CD4-positive, alpha-beta T cell treated with Interleukin-4 for 4 hours (primary cell): ENCODE data around the gene USP24.
"Not testable (repeated sequence)": the region's sequence is repeated elsewhere in the genome, so short reads cannot be mapped to it uniquely, and the experiment has no call there.

Source experiments
- DNase-seq: peaks from one replicate; pipeline ENCODE4 v3.0.0-alpha.2; 2020

USP24 gene

DNA sequence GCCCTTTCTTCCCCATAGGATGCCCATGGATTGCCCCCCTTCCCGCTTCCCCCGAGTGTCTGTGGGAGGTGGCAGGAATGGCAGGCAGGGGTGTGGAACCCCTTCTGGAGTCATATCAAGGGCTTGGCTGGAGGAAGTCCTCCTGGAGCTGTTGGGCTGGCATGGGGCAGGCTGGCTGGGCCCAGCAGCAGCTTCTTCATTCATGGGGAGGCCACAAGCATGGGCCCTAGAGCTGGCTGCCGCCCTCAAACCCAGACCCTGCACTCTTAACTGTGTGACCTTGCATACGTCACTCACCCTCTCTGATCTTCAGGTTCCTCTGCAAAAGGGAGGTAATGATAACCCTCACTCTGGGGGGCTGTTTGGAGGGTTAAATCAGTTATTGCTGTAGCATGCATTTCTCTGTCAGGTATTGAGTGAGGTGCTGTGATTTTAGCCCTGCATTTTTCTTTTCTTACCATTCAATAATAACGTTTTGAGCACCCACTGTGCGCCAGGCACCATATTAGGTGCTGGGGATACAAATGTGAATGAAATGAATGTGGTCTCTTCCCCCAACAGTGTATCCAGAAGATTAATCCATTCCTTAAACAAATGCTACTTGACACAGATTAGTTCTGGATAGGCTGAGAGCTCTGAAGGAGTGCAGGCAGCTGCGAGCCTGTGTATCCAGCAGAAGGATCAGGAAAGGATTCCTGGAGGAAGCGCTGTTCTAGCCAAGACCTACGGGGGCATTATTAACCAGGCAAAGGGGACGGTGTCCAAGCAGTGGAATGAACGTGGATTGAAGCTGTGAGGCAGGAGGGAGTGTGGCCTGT is 166.5 kb downstream of the USP24 start:
- DNase-seq, result no peak

DNA sequence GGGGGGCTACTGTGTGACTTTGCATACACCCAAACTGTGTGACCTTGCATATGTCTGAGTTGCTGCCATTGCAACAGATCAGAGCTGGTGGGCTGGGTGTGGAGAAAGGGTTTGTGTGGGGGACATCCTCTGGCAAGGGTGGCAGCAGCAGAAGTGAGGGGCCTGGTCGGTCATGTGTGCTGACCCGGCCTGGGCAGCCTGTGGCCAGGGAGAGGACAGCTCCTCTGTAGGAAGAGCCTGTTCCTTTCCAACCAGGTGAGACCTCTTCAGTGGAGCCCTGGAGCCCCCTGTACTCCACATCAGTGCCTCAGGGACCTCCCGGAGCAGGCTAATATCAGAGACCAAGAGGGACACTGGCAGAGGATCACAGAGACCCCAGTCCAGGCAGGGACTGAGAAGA is 167.6 kb downstream of the USP24 start:
- DNase-seq, result no peak

GRCh38 chr1:55046871-55047270 is 168.3 kb downstream of the USP24 start:
- no peak for DNase-seq

GRCh38 chr1:55045430-55045829 is 169.7 kb downstream of the USP24 start:
- no peak for DNase-seq

DNA sequence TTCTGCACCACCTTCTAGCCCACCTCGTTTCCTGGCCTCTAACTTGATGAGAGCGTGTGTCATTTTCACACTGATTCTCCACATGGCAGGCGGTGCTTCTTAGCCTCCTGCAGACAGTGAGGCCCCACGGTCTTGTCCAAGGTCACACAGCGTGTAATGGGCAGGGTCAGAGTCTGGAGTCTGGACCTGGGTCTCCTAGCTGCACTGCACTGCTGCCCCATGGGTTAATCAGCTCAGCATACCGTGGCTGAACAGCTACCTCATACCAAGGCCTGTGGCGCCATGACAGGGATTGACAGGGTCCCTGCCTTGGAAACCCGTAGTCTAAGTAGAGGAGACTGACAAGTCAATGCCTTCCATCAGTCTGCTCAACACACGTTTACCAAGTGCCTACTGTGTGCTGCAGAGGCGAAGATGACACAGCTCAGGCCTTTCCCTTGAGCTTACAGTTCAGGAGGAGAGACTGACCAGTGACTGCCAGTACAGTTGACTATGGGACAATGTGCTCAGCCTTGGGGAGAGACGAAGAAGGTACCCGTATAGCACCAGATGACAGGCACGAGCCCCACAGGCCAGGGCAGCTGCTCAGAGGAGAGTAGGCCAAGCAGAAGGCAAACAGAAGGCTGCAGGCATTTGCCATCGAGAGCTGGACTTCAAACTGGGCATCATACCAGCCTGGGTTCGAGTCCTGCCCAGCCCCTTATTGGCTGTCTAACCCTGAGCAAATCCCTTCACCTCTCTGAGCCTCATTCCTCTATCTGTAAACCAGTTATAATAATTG is 170.4 kb downstream of the USP24 start:
- DNase-seq, result no peak

DNA sequence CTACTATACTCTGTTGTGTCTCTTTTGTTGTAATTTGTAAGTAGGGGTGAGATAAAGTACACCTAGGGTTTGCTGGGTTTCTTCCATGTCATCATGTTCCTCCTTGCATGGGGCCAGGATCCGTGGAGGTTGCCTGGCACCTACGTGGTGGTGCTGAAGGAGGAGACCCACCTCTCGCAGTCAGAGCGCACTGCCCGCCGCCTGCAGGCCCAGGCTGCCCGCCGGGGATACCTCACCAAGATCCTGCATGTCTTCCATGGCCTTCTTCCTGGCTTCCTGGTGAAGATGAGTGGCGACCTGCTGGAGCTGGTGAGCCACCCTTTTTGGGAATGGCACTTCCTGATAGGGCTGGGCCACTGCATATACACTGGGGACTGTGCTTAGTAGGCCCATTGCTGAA is 171.4 kb downstream of the USP24 start:
- no peak for DNase-seq

DNA sequence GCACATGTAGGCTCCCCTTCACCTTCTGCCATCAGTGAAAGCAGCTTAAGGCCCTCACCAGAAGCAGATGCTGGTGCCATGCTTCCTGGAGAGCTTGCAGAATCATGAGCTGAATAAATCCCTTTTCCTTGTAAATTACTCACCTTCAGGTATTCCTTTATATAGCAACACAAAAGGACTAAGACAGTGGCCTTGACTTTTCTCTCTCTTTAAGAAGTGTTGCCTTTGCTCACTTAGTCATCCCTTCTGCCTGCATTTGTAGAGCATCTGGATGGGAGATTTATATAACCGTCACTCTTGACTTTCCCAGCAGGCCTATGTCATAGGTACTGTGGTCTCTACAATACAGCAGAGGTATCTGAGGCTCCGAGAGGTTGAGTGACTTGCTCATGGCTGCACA is 172.2 kb downstream of the USP24 start:
- no peak for DNase-seq

GRCh38 chr1:55041613-55042012 is 173.6 kb downstream of the USP24 start:
- DNase-seq, result no peak

DNA sequence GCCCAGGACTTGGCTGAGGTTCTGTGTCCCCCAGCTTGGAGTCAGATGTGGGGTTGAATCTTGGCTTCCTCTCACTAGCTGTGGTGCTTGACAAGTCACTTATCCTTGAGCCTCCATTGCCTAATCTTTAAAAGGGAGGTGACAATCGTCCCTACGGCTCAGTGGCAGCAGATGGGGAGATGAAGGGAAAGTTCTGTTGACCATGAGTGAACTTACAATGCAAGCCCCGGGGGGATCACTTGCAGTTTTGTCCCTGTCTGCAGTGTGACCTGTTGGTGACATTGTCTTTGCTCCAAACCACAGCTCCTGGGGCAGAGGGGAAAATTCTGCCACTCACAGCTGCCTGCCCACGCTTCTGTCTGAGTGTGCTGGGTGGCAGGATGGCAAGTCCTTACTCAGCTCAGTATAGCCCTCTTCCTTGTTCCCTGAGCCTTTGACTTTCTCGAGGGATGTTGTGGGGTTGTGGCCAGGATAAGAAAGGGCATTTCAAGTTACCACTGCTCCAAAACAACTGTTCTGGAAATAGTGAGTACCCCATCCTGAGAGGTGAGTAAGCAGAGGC is 174.2 kb downstream of the USP24 start:
- no peak for DNase-seq

DNA sequence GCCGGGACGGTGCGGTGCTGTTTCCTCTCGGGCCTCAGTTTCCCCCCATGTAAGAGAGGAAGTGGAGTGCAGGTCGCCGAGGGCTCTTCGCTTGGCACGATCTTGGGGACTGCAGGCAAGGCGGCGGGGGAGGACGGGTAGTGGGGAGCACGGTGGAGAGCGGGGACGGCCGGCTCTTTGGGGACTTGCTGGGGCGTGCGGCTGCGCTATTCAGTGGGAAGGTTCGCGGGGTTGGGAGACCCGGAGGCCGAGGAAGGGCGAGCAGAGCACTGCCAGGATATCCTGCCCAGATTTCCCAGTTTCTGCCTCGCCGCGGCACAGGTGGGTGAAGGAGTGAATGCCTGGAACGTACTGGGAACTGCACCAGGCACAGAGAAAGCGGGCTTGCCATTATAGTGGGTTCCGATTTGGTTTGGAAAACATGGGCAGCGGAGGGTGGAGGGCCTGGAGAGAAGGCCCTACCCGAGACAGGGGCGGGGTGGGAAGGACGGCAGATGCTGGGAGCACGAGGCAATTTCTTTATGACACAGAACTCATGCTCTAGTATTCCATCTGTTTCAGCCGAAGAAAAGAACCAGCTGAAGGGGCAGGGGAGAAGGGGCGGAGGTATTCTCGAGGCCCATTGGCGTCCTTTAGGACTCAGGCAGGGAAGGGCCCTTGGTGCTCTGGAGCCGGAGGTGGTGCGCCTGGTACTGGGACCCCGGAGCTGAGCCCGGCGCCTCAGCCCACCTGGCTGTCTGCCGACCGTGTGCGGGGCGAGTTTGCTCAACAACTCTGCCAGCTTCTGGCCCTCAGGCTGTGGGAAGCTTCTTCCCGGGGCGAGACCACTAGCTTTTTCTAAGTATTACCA is 174.9 kb downstream of the USP24 start:
- no peak for DNase-seq

GRCh38 chr1:55039342-55040082 is 175.7 kb downstream of the USP24 start, which contains the start of gene PCSK9:
Gene PCSK9 (plus strand): TSS chr1:55039548. CDS start chr1:55039838, 290 bp downstream.
- no peak for DNase-seq

GRCh38 chr1:55038974-55039341 is 176.2 kb downstream of the USP24 start:
- no peak for DNase-seq

DNA sequence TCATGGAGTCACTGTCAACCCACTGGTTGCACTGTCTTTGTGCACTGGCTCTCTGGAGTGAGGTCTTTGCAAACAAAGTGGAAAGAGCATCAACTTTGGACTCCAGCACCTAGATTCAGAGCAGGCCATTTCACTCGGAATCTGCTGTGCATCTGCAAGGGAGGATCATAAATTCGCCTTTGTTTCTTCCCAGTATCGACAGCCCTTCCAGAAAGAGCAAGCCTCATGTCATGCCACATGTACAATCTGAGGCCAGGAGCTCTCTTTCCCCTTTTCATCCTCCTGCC is 176.7 kb downstream of the USP24 start:
- DNase-seq, result no peak

DNA sequence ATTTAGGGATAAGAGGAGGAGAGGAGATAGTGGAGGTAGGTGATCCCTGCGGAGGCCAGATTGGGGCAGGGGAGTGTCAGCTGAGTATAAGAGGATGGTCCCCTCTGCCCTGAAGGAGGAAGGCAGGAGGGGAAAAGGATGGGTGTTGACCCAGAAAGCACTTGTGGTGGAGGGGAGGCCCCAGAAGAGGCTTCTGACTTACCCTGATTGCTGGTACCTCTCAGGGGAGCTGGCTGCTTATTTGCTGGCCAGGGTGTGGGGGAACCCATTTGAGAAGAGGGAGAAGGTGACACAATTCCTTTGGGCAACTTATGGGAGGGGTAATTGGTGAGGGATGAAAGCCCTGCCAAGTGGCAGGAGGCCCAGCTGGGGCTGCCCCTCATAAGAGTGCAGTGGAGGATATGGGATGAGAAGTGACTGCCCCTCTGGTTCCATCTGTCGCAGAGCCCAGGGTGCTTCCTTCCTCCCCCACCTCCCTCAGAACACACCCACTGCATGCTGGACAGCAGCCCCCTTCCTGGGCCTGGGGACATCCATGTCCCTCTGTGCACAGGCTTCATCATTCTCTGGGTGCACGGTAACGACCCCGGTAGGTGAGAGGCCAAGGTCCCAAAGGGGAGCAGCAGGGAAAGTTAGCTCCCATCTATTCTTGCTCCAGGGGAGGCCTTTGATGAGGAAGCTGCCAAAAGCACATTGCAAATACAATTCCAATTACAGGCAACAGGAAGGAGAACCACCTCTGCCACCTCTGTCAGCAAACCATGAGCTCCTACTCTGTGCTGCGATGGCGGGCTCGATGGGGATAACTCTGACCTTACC is 177.2 kb downstream of the USP24 start:
- DNase-seq, result no peak

- no peak for DNase-seq
Observed at GRCh38 chr1:55035904-55036303, 179.3 kb downstream of the USP24 start.

GRCh38 chr1:55034476-55035133 is 180.6 kb downstream of the USP24 start:
- no peak for DNase-seq

DNA sequence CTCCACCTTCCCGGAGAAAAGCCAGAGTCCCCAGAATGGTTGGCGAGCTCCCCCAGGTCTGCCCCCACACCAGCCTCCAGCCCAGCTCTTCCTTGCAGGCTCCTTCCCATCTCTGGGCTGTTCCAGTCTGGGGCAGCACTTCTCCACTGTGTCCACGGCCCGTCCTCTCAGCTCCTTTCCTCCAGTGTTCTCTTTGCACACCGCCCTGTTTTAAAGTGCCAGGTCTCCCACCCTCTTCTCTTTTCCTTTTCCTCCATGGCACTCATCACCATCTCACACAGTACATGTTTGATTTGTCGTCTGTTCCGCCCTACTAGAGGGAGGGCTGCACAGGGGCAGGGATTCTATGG is 181.9 kb downstream of the USP24 start:
- no peak for DNase-seq

GRCh38 chr1:55031098-55031497 is 184.1 kb downstream of the USP24 start:
- DNase-seq, result not testable (repeated sequence)

GRCh38 chr1:55026682-55027081 is 188.5 kb downstream of the USP24 start:
- not testable (repeated sequence) for DNase-seq

DNA sequence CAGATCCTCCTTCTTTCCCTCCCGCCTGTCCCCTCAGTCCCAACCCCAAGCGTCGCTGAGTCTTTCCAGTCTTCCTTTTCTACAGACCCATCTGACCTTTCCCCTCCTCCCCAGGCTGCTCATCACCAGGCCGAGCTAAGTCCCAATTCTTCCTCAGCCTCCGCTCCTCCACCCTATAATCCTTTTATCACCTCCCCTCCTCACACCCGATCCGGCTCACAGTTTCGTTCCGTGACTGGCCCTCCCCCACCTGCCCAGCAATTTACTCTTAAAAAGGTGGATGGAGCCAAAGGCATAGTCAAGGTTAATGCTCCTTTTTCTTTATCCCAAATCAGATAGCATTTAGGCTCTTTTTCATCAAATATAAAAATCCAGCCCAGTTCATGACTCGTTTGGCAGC is 191.0 kb downstream of the USP24 start:
- DNase-seq, result not testable (repeated sequence)

GRCh38 chr1:55021942-55022546 is 193.1 kb downstream of the USP24 start:
- DNase-seq, result peak; percentile 34
